Trophoblast cell (in vitro differentiated cells and primary cell): ENCODE results near the gene SPDYE5.
"Not testable (repeated sequence)": the region's sequence is repeated elsewhere in the genome, so short reads cannot be mapped to it uniquely, and the experiment has no call there.

Experiments
- DNase-seq, 2 donors: peaks; one replicate each; pipeline ENCODE4 v3.0.0-alpha.2; 2016
- H2AFZ ChIP-seq: 2 replicates; pipeline ENCODE4 v1.6.1; 2013; ENCODE audit warnings: low read length, moderate library complexity, mild to moderate bottlenecking; ENCODE audit not compliant: insufficient read depth, poor library complexity
- H2AK5ac ChIP-seq: 2 replicates; pipeline ENCODE4 v1.6.1; 2013; ENCODE audit warnings: mild to moderate bottlenecking, low read length
- H2BK120ac ChIP-seq: 2 replicates; pipeline ENCODE4 v1.6.1; 2013; ENCODE audit warnings: low read length, mild to moderate bottlenecking, moderate library complexity; ENCODE audit not compliant: insufficient read depth, poor library complexity
- H2BK12ac ChIP-seq: 2 replicates; pipeline ENCODE4 v1.6.1; 2013; ENCODE audit warnings: mild to moderate bottlenecking, low read length, moderate library complexity
- H2BK5ac ChIP-seq: 2 replicates; pipeline ENCODE4 v1.6.1; 2013; ENCODE audit warnings: low read length, low read depth, moderate library complexity, mild to moderate bottlenecking; ENCODE audit not compliant: poor library complexity
- H3K14ac ChIP-seq: 2 replicates; pipeline ENCODE4 v1.6.1; 2013; ENCODE audit warnings: mild to moderate bottlenecking, low read length
- H3K18ac ChIP-seq: 2 replicates; pipeline ENCODE4 v1.6.1; 2013; ENCODE audit warnings: mild to moderate bottlenecking, low read length
- H3K23ac ChIP-seq: 2 replicates; pipeline ENCODE4 v1.6.1; 2013; ENCODE audit warnings: low read length
- H3K27ac ChIP-seq: 2 replicates; pipeline ENCODE4 v1.5.1; 2013; ENCODE audit warnings: low read depth, mild to moderate bottlenecking, inconsistent platforms, low read length, moderate library complexity
- H3K27me3 ChIP-seq: 2 replicates; pipeline ENCODE4 v1.6.1; 2013; ENCODE audit warnings: inconsistent platforms, mild to moderate bottlenecking, low read length, moderate library complexity; ENCODE audit not compliant: insufficient read depth
- H3K36me3 ChIP-seq, 2 experiments: 1 replicate in 1 of 2; 2 replicates in 1 of 2; pipeline ENCODE4 v1.6.1; 2013; ENCODE audit warnings: low read length in 2 of 2, mild to moderate bottlenecking in 2 of 2, moderate library complexity in 1 of 2; ENCODE audit not compliant: insufficient read depth in 2 of 2, control insufficient read depth in 1 of 2
- H3K4ac ChIP-seq: 2 replicates; pipeline ENCODE4 v1.6.1; 2013; ENCODE audit warnings: low read depth, mild to moderate bottlenecking, low read length, moderate library complexity
- H3K4me1 ChIP-seq, 2 experiments: 1 replicate in 1 of 2; 2 replicates in 1 of 2; pipeline ENCODE4 v1.6.1; 2013; ENCODE audit warnings: low read length in 2 of 2, mild to moderate bottlenecking in 2 of 2, moderate library complexity in 1 of 2; ENCODE audit not compliant: insufficient read depth in 2 of 2, control insufficient read depth in 1 of 2
- H3K4me2 ChIP-seq: 2 replicates; pipeline ENCODE4 v1.6.1; 2013; ENCODE audit warnings: inconsistent platforms, mild to moderate bottlenecking, low read length, moderate library complexity
- H3K4me3 ChIP-seq: 2 replicates; pipeline ENCODE4 v1.5.1; 2013; ENCODE audit warnings: mild to moderate bottlenecking, low read depth, low read length, inconsistent platforms
- H3K79me1 ChIP-seq: one replicate; pipeline ENCODE4 v1.6.1; 2013; ENCODE audit warnings: low read length
- H3K79me2 ChIP-seq: 2 replicates; pipeline ENCODE4 v1.6.1; 2013; ENCODE audit warnings: low read length, mild to moderate bottlenecking; ENCODE audit not compliant: control insufficient read depth, insufficient read depth, poor library complexity
- H3K9ac ChIP-seq: 2 replicates; pipeline ENCODE4 v1.6.1; 2013; ENCODE audit warnings: mild to moderate bottlenecking, low read length
- H3K9me3 ChIP-seq: 2 replicates; pipeline ENCODE4 v1.6.1; 2013; ENCODE audit warnings: low read depth, mild to moderate bottlenecking, control low read depth, inconsistent platforms, low read length; ENCODE audit not compliant: insufficient read depth
- H4K12ac ChIP-seq: 2 replicates; pipeline ENCODE4 v1.6.1; 2013; ENCODE audit warnings: low read depth, mild to moderate bottlenecking, low read length, moderate library complexity
- H4K8ac ChIP-seq: 2 replicates; pipeline ENCODE4 v1.6.1; 2013; ENCODE audit warnings: low read depth, mild to moderate bottlenecking, low read length, moderate library complexity
- H4K91ac ChIP-seq: one replicate; pipeline ENCODE4 v1.6.1; 2013; ENCODE audit warnings: low read depth, mild to moderate bottlenecking, low read length, moderate library complexity
- WGBS: extraction: QIAGEN DNeasy Blood & Tissue Kit; methylation state at CpG from one replicate; pipeline ENCODE4 v1.1.7; 2013; ENCODE audit warnings: missing lambda C conversion rate; ENCODE audit not compliant: insufficient read length, insufficient coverage; ENCODE audit errors: extremely low coverage; 5-methylcytosine and 5-hydroxymethylcytosine counted together

SPDYE5 gene

DNA sequence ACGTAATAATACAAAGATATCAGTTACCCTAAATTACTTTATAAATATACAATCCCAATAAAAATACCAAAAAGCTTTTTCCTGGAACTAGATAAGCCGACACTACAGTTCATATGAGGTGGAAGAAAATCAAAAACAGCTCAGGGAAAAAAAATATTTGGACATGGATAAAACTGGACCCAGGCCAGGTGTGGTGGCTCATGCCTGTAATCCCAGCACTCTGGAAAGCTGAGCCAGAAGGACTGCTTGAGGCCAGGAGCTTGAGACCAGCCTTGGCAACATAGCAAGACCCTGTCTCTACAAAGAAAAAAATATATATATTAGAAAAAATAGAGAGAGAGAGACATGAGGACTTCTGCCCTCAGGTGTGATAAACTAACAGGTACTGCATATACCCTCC lies 26.7 kb downstream of the SPDYE5 start:
- not testable (repeated sequence) for H2BK120ac ChIP-seq, H3K4me2 ChIP-seq, H2AFZ ChIP-seq, H3K9ac ChIP-seq, H2BK5ac ChIP-seq, H3K27me3 ChIP-seq, DNase-seq, H4K8ac ChIP-seq, H3K79me1 ChIP-seq, H2AK5ac ChIP-seq, H3K27ac ChIP-seq, H3K18ac ChIP-seq, H4K91ac ChIP-seq, H3K4me1 ChIP-seq, H3K14ac ChIP-seq, H3K79me2 ChIP-seq, H2BK12ac ChIP-seq, H3K4ac ChIP-seq, H4K12ac ChIP-seq, H3K4me3 ChIP-seq, H3K23ac ChIP-seq, H3K9me3 ChIP-seq
- H3K36me3 ChIP-seq, result peaks cover 8 to 11% of the 10 kb centered on the region in 2 experiments
- no CpG with 5 or more reads among the region's 2 CpGs for WGBS

DNA sequence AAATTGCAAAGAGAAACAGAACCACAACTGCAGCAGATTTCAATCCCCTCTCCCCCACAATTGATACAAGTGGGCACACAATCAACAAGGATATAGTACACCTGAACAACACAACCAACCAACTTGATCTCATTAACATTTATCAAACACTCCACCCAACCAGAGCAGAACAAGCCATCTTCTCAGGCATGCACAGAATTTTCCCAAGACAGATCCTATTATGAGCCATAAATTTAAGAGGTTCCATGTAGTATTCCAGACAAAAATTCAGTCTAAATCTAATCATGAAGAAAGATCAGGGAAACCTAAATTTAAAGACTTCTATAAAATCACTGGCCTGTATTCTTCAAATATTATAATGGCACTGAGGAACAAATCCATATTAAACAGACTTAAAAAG lies 29.6 kb downstream of the SPDYE5 start:
- H4K91ac ChIP-seq, H3K27me3 ChIP-seq, H3K4ac ChIP-seq, H2BK120ac ChIP-seq, DNase-seq, H3K4me1 ChIP-seq, H4K8ac ChIP-seq, H3K9me3 ChIP-seq, H3K27ac ChIP-seq, H3K18ac ChIP-seq, H3K79me2 ChIP-seq, H3K79me1 ChIP-seq, H3K9ac ChIP-seq, H3K4me3 ChIP-seq, H2AK5ac ChIP-seq, H3K23ac ChIP-seq, H2BK5ac ChIP-seq, H3K4me2 ChIP-seq, H4K12ac ChIP-seq, H2AFZ ChIP-seq, H2BK12ac ChIP-seq, H3K14ac ChIP-seq: not testable (repeated sequence)
- H3K36me3 ChIP-seq, result peaks cover 17 to 18% of the 10 kb centered on the region in 2 experiments

DNA sequence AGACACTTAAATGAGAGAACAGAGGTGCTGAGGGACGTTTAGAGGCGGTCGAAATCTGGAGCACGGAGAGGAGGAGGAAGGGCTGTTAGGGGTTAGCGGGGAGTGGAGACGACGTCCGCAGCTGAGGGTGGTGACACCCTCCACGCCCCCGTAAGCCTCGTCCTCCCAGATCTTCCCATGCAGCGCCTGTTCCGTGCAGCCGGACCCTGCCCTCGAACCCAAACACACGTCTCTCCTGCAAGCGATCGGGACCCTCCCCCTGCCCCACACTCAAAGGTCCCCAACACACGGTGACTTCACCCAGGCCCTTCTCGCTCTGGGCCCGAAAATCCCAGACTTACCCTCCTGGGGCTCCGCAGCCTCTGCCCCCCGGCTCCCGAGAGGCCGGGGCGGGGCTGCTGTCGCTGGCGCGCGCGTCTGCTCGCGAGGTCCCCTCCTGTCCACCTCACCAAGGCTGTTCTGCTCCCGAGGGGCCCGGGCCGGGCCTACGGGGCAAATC lies 35.2 kb downstream of the SPDYE5 start:
- Histone ChIP-seq H3K9ac (peak overlapping the region; percentile 94), H3K27ac (peak overlapping the region; percentile 78), H3K36me3 (peaks cover 14 to 18% of the 10 kb centered on the region in 2 experiments), H4K8ac (peak overlapping the region; percentile 96), H3K4me2 (peak overlapping the region; percentile 67), H2BK5ac (peak overlapping the region; percentile 49), H4K91ac (peak overlapping the region; percentile 87), H2AK5ac (peak overlapping the region; percentile 76), H3K14ac (peak overlapping the region; percentile 92), H3K18ac (peak overlapping the region; percentile 89), H2AFZ (peak overlapping the region; percentile 90), H3K4me1 (peaks cover 3 to 13% of the 10 kb centered on the region in 2 experiments), H2BK120ac (peak overlapping the region; percentile 65), H3K4me3 (peak overlapping the region; percentile 97), H4K12ac (peak overlapping the region; percentile 74), H3K79me2 (peaks cover 10% of the 10 kb centered on the region), H3K4ac (peak overlapping the region; percentile 90)
- H3K23ac ChIP-seq, H3K9me3 ChIP-seq, H3K79me1 ChIP-seq, H3K27me3 ChIP-seq, DNase-seq, H2BK12ac ChIP-seq: not testable (repeated sequence)
- WGBS, result no CpG with 5 or more reads among the region's 37 CpGs

DNA sequence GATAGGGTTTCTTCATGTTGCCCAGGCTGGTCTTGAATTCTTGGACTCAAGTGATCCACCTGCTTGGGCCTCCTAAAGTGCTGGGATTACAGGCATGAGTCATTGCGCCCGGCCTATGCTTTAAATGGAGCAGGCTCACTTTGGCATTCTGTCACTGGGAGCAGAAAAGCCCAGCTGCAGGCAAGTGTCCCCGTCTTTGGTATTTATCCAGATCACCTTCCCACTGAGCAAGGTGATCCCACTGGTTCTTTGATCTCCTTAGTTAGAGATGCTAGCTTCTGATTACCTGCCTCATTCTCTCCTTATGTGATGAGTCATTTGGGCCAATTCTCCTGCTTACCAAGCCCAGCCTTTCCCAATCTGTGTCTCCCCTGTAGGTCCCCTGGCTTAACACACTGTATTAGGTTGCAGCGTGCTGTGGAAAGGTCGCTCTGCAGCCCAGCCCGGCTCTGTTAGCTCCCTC lies 39.3 kb downstream of the SPDYE5 start:
- no peak overlapping the region for H3K4ac ChIP-seq
- no peak overlapping the region for H3K18ac ChIP-seq
- no peak overlapping the region for H2BK5ac ChIP-seq
- no peak overlapping the region for H4K12ac ChIP-seq
- no peak overlapping the region for H3K27ac ChIP-seq
- no peak overlapping the region for H2AFZ ChIP-seq
- H3K9ac ChIP-seq, result no peak overlapping the region
- H3K79me1 ChIP-seq, result peaks cover 7% of the 10 kb centered on the region
- H4K8ac ChIP-seq, result no peak overlapping the region
- no peak overlapping the region for H3K4me3 ChIP-seq
- no CpG with 5 or more reads among the region's 6 CpGs for WGBS
- H4K91ac ChIP-seq, result no peak overlapping the region
- no peaks in the 10 kb centered on the region for H3K9me3 ChIP-seq
- no peaks in the 10 kb centered on the region for H3K27me3 ChIP-seq
- no peak overlapping the region for H3K4me2 ChIP-seq
- H2BK120ac ChIP-seq, result no peak overlapping the region
- peak; percentile 53 to 65 for DNase-seq
- H2AK5ac ChIP-seq, result no peak overlapping the region
- H2BK12ac ChIP-seq, result no peak overlapping the region
- H3K23ac ChIP-seq, result no peak overlapping the region
- peaks cover 10% of the 10 kb centered on the region for H3K79me2 ChIP-seq
- H3K14ac ChIP-seq, result no peak overlapping the region
- peaks cover 2 to 4% of the 10 kb centered on the region in 2 experiments for H3K36me3 ChIP-seq
- H3K4me1 ChIP-seq, result peaks cover 3 to 13% of the 10 kb centered on the region in 2 experiments
